Measurements from ENCODE around the gene TEC. TPM values are rescaled to one million over a fixed set of nuclear protein-coding genes. Genes with fewer than 3 reads are reported as not detected.

Gene TEC
- total and polyA plus RNA-seq, 9 of the 15 experiments (the other 6 are each of a cell fraction or from before 2014, with no cell fraction given): 5.3 to 14.7 (median 8.8) TPM

GRCh38 chr4:48247142-48247877 is 22.3 kb downstream of the TEC start (continued):
- TF ChIP-seq, protein P1, sequence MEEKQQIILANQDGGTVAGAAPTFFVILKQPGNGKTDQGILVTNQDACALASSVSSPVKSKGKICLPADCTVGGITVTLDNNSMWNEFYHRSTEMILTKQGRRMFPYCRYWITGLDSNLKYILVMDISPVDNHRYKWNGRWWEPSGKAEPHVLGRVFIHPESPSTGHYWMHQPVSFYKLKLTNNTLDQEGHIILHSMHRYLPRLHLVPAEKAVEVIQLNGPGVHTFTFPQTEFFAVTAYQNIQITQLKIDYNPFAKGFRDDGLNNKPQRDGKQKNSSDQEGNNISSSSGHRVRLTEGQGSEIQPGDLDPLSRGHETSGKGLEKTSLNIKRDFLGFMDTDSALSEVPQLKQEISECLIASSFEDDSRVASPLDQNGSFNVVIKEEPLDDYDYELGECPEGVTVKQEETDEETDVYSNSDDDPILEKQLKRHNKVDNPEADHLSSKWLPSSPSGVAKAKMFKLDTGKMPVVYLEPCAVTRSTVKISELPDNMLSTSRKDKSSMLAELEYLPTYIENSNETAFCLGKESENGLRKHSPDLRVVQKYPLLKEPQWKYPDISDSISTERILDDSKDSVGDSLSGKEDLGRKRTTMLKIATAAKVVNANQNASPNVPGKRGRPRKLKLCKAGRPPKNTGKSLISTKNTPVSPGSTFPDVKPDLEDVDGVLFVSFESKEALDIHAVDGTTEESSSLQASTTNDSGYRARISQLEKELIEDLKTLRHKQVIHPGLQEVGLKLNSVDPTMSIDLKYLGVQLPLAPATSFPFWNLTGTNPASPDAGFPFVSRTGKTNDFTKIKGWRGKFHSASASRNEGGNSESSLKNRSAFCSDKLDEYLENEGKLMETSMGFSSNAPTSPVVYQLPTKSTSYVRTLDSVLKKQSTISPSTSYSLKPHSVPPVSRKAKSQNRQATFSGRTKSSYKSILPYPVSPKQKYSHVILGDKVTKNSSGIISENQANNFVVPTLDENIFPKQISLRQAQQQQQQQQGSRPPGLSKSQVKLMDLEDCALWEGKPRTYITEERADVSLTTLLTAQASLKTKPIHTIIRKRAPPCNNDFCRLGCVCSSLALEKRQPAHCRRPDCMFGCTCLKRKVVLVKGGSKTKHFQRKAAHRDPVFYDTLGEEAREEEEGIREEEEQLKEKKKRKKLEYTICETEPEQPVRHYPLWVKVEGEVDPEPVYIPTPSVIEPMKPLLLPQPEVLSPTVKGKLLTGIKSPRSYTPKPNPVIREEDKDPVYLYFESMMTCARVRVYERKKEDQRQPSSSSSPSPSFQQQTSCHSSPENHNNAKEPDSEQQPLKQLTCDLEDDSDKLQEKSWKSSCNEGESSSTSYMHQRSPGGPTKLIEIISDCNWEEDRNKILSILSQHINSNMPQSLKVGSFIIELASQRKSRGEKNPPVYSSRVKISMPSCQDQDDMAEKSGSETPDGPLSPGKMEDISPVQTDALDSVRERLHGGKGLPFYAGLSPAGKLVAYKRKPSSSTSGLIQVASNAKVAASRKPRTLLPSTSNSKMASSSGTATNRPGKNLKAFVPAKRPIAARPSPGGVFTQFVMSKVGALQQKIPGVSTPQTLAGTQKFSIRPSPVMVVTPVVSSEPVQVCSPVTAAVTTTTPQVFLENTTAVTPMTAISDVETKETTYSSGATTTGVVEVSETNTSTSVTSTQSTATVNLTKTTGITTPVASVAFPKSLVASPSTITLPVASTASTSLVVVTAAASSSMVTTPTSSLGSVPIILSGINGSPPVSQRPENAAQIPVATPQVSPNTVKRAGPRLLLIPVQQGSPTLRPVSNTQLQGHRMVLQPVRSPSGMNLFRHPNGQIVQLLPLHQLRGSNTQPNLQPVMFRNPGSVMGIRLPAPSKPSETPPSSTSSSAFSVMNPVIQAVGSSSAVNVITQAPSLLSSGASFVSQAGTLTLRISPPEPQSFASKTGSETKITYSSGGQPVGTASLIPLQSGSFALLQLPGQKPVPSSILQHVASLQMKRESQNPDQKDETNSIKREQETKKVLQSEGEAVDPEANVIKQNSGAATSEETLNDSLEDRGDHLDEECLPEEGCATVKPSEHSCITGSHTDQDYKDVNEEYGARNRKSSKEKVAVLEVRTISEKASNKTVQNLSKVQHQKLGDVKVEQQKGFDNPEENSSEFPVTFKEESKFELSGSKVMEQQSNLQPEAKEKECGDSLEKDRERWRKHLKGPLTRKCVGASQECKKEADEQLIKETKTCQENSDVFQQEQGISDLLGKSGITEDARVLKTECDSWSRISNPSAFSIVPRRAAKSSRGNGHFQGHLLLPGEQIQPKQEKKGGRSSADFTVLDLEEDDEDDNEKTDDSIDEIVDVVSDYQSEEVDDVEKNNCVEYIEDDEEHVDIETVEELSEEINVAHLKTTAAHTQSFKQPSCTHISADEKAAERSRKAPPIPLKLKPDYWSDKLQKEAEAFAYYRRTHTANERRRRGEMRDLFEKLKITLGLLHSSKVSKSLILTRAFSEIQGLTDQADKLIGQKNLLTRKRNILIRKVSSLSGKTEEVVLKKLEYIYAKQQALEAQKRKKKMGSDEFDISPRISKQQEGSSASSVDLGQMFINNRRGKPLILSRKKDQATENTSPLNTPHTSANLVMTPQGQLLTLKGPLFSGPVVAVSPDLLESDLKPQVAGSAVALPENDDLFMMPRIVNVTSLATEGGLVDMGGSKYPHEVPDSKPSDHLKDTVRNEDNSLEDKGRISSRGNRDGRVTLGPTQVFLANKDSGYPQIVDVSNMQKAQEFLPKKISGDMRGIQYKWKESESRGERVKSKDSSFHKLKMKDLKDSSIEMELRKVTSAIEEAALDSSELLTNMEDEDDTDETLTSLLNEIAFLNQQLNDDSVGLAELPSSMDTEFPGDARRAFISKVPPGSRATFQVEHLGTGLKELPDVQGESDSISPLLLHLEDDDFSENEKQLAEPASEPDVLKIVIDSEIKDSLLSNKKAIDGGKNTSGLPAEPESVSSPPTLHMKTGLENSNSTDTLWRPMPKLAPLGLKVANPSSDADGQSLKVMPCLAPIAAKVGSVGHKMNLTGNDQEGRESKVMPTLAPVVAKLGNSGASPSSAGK (IDR thresholded peaks at IDR 0.05): no peak
- TF ChIP-seq ZNF197 (CRISPR knock-in tag; IDR thresholded peaks at IDR 0.05; ENCODE audit: low read depth): no peak
- TF ChIP-seq, protein P2, sequence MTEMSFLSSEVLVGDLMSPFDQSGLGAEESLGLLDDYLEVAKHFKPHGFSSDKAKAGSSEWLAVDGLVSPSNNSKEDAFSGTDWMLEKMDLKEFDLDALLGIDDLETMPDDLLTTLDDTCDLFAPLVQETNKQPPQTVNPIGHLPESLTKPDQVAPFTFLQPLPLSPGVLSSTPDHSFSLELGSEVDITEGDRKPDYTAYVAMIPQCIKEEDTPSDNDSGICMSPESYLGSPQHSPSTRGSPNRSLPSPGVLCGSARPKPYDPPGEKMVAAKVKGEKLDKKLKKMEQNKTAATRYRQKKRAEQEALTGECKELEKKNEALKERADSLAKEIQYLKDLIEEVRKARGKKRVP (CRISPR knock-in tag; IDR thresholded peaks at IDR 0.05): no peak
- no peak for TF ChIP-seq SMARCC2 (IDR thresholded peaks at IDR 0.05; ENCODE audit: low read depth)
- TF ChIP-seq, protein P3, sequence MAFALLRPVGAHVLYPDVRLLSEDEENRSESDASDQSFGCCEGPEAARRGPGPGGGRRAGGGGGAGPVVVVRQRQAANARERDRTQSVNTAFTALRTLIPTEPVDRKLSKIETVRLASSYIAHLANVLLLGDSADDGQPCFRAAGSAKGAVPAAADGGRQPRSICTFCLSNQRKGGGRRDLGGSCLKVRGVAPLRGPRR (CRISPR knock-in tag; IDR thresholded peaks at IDR 0.05): no peak
- no peak for TF ChIP-seq PHF20 (IDR thresholded peaks at IDR 0.05; ENCODE audit: partially characterized antibody)
- TF ChIP-seq ZNF561 (CRISPR knock-in tag; conservative IDR thresholded peaks at IDR 0.05): no peak
- no peak for TF ChIP-seq SMARCB1 (IDR thresholded peaks at IDR 0.05; ENCODE audit: insufficient read length, low read depth)
- no peak for TF ChIP-seq ZNF589 (CRISPR knock-in tag; IDR thresholded peaks at IDR 0.05; ENCODE audit: low read depth)
- no peak for TF ChIP-seq ZNF668 (CRISPR knock-in tag; IDR thresholded peaks at IDR 0.05)
- TF ChIP-seq ZEB2 (IDR thresholded peaks at IDR 0.05): no peak
- TF ChIP-seq ZNF280B (CRISPR knock-in tag; IDR thresholded peaks at IDR 0.05): no peak
- no peak for TF ChIP-seq ZC3H8 (IDR thresholded peaks at IDR 0.05)
- no peak for TF ChIP-seq ZNF384 (IDR thresholded peaks at IDR 0.05; ENCODE audit: low read depth, low read length)

Measured in K562 (cell line).